Measurements from ENCODE around the gene SRRM5. TPM values are rescaled to one million over a fixed set of nuclear protein-coding genes. Genes with fewer than 3 reads are reported as not detected.
A peak's percentile ranks its signal among the peaks of the same experiment; 100 is the strongest.

The SRRM5 gene
- total and polyA plus RNA-seq, 2 experiments from 2014 or later = 0.08 TPM; not detected in 1

GRCh38 chr19:43563816-43564457 is 48.0 kb upstream of the SRRM5 start (continued):
- TF ChIP-seq, protein P1, sequence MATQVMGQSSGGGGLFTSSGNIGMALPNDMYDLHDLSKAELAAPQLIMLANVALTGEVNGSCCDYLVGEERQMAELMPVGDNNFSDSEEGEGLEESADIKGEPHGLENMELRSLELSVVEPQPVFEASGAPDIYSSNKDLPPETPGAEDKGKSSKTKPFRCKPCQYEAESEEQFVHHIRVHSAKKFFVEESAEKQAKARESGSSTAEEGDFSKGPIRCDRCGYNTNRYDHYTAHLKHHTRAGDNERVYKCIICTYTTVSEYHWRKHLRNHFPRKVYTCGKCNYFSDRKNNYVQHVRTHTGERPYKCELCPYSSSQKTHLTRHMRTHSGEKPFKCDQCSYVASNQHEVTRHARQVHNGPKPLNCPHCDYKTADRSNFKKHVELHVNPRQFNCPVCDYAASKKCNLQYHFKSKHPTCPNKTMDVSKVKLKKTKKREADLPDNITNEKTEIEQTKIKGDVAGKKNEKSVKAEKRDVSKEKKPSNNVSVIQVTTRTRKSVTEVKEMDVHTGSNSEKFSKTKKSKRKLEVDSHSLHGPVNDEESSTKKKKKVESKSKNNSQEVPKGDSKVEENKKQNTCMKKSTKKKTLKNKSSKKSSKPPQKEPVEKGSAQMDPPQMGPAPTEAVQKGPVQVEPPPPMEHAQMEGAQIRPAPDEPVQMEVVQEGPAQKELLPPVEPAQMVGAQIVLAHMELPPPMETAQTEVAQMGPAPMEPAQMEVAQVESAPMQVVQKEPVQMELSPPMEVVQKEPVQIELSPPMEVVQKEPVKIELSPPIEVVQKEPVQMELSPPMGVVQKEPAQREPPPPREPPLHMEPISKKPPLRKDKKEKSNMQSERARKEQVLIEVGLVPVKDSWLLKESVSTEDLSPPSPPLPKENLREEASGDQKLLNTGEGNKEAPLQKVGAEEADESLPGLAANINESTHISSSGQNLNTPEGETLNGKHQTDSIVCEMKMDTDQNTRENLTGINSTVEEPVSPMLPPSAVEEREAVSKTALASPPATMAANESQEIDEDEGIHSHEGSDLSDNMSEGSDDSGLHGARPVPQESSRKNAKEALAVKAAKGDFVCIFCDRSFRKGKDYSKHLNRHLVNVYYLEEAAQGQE (IDR thresholded peaks at IDR 0.05; ENCODE audit: unreplicated experiment) = no peak
- TF ChIP-seq EZH2phosphoT487 (IDR thresholded peaks at IDR 0.05; ENCODE audit: unreplicated experiment) (no peak), CREB1 (CRISPR knock-in tag; IDR thresholded peaks at IDR 0.05; ENCODE audit: low read depth) (no peak), EZH2 (IDR thresholded peaks at IDR 0.05; ENCODE audit: low read depth, unreplicated experiment) (no peak), NANOG (IDR thresholded peaks at IDR 0.05; ENCODE audit: borderline replicate concordance) (no peak), STAT1 (IDR thresholded peaks at IDR 0.05; ENCODE audit: unreplicated experiment) (no peak)
- TF ChIP-seq, protein P2, sequence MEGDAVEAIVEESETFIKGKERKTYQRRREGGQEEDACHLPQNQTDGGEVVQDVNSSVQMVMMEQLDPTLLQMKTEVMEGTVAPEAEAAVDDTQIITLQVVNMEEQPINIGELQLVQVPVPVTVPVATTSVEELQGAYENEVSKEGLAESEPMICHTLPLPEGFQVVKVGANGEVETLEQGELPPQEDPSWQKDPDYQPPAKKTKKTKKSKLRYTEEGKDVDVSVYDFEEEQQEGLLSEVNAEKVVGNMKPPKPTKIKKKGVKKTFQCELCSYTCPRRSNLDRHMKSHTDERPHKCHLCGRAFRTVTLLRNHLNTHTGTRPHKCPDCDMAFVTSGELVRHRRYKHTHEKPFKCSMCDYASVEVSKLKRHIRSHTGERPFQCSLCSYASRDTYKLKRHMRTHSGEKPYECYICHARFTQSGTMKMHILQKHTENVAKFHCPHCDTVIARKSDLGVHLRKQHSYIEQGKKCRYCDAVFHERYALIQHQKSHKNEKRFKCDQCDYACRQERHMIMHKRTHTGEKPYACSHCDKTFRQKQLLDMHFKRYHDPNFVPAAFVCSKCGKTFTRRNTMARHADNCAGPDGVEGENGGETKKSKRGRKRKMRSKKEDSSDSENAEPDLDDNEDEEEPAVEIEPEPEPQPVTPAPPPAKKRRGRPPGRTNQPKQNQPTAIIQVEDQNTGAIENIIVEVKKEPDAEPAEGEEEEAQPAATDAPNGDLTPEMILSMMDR (conservative IDR thresholded peaks at IDR 0.05; ENCODE audit: low read depth in 2 of 2) = no peak

GRCh38 chr19:43564800-43565199 is 47.1 kb upstream of the SRRM5 start:
- Mint-ChIP-seq H3K4me1 (peaks cover under 1% of the 10 kb centered on the region; the same call in 2 of the 3 replicates), H3K27ac (0 out of 2 replicates have a peak overlapping the region, but pooled peaks have one; percentile 65), H3K4me3 (no peak overlapping the region), H3K9me3 (no peaks in the 10 kb centered on the region), H3K27me3 (ENCODE audit: insufficient read depth, low read depth, poor library complexity) (peaks cover 2% of the 10 kb centered on the region), H3K36me3 (ENCODE audit: low read depth) (peaks cover 23% of the 10 kb centered on the region)
- H3K9me2 ChIP-seq (ENCODE audit: insufficient read depth) = no peaks in the 10 kb centered on the region
- H3K27me3 ChIP-seq (ENCODE audit: insufficient read depth) = no peaks in the 10 kb centered on the region
- no peak overlapping the region for H3K27ac ChIP-seq (ENCODE audit: low read depth)
- H3K4me2 ChIP-seq = no peak overlapping the region
- H4K20me1 ChIP-seq (replicated peaks; ENCODE audit: insufficient read depth) = no peaks in the 10 kb centered on the region; the same call in 1 of the 2 replicates
- H2AFZ ChIP-seq = no peak overlapping the region
- ATAC-seq (no peak), DNase-seq (ENCODE audit: low spot score) (no peak)
- H3F3A ChIP-seq (replicated peaks; ENCODE audit: low read depth) = 0 out of 2 replicates have a peak, but pooled peaks cover 5% of the 10 kb centered on the region
- H3K36me3 ChIP-seq (ENCODE audit: insufficient read depth) = no peaks in the 10 kb centered on the region
- no peak overlapping the region for H3K4me3 ChIP-seq
- 0 out of 2 replicates have a peak, but pooled peaks cover 3% of the 10 kb centered on the region for H3K79me2 ChIP-seq (replicated peaks; ENCODE audit: insufficient read depth)
- no peaks in the 10 kb centered on the region for H3K4me1 ChIP-seq (ENCODE audit: insufficient read depth)
- no peak for TF ChIP-seq POLR2AphosphoS5 (IDR thresholded peaks at IDR 0.05; ENCODE audit: low read depth)
- TF ChIP-seq EZH2phosphoT487 (IDR thresholded peaks at IDR 0.05; ENCODE audit: unreplicated experiment) = no peak
- TF ChIP-seq, protein P3, sequence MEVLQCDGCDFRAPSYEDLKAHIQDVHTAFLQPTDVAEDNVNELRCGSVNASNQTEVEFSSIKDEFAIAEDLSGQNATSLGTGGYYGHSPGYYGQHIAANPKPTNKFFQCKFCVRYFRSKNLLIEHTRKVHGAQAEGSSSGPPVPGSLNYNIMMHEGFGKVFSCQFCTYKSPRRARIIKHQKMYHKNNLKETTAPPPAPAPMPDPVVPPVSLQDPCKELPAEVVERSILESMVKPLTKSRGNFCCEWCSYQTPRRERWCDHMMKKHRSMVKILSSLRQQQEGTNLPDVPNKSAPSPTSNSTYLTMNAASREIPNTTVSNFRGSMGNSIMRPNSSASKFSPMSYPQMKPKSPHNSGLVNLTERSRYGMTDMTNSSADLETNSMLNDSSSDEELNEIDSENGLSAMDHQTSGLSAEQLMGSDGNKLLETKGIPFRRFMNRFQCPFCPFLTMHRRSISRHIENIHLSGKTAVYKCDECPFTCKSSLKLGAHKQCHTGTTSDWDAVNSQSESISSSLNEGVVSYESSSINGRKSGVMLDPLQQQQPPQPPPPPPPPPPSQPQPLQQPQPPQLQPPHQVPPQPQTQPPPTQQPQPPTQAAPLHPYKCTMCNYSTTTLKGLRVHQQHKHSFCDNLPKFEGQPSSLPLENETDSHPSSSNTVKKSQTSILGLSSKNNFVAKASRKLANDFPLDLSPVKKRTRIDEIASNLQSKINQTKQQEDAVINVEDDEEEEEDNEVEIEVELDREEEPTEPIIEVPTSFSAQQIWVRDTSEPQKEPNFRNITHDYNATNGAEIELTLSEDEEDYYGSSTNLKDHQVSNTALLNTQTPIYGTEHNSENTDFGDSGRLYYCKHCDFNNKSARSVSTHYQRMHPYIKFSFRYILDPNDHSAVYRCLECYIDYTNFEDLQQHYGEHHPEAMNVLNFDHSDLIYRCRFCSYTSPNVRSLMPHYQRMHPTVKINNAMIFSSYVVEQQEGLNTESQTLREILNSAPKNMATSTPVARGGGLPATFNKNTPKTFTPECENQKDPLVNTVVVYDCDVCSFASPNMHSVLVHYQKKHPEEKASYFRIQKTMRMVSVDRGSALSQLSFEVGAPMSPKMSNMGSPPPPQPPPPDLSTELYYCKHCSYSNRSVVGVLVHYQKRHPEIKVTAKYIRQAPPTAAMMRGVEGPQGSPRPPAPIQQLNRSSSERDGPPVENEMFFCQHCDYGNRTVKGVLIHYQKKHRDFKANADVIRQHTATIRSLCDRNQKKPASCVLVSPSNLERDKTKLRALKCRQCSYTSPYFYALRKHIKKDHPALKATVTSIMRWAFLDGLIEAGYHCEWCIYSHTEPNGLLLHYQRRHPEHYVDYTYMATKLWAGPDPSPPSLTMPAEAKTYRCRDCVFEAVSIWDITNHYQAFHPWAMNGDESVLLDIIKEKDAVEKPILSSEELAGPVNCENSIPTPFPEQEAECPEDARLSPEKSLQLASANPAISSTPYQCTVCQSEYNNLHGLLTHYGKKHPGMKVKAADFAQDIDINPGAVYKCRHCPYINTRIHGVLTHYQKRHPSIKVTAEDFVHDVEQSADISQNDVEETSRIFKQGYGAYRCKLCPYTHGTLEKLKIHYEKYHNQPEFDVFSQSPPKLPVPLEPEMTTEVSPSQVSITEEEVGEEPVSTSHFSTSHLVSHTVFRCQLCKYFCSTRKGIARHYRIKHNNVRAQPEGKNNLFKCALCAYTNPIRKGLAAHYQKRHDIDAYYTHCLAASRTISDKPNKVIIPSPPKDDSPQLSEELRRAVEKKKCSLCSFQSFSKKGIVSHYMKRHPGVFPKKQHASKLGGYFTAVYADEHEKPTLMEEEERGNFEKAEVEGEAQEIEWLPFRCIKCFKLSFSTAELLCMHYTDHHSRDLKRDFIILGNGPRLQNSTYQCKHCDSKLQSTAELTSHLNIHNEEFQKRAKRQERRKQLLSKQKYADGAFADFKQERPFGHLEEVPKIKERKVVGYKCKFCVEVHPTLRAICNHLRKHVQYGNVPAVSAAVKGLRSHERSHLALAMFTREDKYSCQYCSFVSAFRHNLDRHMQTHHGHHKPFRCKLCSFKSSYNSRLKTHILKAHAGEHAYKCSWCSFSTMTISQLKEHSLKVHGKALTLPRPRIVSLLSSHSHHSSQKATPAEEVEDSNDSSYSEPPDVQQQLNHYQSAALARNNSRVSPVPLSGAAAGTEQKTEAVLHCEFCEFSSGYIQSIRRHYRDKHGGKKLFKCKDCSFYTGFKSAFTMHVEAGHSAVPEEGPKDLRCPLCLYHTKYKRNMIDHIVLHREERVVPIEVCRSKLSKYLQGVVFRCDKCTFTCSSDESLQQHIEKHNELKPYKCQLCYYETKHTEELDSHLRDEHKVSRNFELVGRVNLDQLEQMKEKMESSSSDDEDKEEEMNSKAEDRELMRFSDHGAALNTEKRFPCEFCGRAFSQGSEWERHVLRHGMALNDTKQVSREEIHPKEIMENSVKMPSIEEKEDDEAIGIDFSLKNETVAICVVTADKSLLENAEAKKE (CRISPR knock-in tag; IDR thresholded peaks at IDR 0.05) = no peak
- TF ChIP-seq JUNB (IDR thresholded peaks at IDR 0.05; ENCODE audit: unreplicated experiment) = no peak
